ENCODE data around the gene KAZN.

The KAZN gene

DNA sequence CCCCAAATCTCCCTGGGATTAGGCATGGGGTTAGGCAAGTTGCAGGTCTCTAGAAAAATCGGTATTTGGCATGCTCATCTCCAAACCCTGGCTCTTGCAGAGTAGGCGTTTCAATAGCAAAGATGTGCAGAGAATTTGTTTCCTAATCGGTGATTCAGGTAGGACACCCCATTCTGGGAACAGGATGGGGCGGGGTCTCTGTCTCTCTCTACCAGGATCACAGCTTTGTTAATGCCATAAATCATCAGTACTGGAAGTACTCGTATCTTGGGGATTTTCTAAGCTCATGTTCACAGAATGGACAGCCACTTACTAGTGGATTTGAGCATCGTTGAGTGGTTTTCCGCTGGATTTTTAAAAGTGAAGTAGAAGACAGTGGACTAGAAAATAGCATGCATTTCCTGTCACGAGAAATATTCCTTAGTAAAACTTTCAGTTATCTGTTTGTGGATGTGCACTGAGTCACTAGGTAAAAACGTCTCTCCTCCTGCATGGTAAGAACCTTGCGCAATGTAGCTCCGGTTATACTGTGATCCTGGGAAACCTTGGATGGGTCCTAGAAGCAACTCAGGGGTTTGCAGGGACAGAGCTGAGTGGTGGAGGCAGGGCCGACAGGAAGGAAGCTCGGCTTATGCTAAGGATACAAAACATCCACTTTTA is 560.2 kb downstream of the KAZN start:
- no peak for DNase-seq (ENCODE audit: extremely low read depth, low read depth)
- no peak for TF ChIP-seq CTCF (IDR thresholded peaks at IDR 0.05; ENCODE audit: low read depth, low read length)

GRCh38 chr1:15159166-15159555 is 560.7 kb downstream of the KAZN start:
- TF ChIP-seq CTCF (IDR thresholded peaks at IDR 0.05; ENCODE audit: low read depth, low read length) = no peak
- DNase-seq (ENCODE audit: extremely low read depth, low read depth) = no peak

DNA sequence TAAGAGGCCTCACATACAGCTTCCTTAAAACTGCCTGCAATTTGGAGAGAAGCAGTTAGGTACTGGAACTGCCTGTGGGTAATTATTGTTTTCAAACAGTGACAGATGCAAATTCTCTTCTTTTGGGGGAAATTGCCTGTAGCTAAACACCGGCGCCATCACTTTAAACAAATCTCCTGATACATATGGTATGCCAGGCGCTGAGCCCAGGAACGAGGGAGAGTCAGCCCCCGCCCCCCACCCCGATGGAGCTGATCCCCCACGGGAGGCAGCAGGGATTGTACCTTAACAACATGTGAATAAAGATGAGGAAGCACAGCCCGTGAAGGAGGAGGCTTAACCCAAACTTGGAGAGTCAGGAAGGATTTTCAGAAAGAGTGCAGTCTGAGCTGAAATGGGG is 562.1 kb downstream of the KAZN start:
- no peak for TF ChIP-seq CTCF (IDR thresholded peaks at IDR 0.05; ENCODE audit: low read depth, low read length)
- DNase-seq (ENCODE audit: extremely low read depth, low read depth) = no peak

- no peak for DNase-seq (ENCODE audit: extremely low read depth, low read depth)
- TF ChIP-seq CTCF (IDR thresholded peaks at IDR 0.05; ENCODE audit: low read depth, low read length) = no peak
Measured at GRCh38 chr1:15167386-15167785, 568.9 kb downstream of the KAZN start.
